ENCODE data around the gene PLAGL2. TPM values are rescaled to one million over a fixed set of nuclear protein-coding genes. Genes with fewer than 3 reads are reported as not detected.

PLAGL2 gene
- total and polyA plus RNA-seq, 2 of the 8 experiments (the other 6 are each of a cell fraction or from before 2014, with no cell fraction given), result 20.6 to 25.4 TPM

DNA sequence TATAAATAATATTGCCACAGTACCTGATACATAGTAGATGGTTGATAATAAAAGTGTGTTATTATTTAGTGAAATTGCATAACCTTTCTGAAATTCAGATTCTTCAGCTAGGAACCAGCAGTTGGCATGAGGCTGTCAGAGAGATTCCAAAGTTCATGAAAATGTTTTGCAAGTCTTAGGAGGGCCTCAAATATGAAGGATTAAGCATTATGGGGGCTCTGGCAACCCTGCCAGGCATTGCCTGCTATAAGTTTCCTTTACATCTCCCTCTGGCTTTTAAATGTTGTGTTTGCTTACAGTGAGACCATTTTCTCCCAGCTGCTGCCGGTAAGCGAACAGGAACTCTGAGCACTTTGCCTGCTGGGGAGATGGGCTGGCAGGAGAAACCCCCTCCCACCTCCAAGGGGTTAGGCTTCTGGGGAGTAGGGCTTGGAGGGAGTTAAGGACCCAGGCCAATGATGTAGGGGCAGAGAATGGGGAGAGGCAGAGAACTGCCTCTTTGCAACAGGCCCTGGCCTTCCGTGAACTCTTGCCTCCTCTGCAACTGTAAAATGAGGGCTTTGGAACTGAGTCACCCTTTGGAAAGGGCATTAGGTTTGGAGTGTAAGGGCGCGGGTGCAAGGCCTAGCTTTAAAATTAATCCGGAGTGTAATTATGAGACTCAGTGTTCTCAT is 36.7 kb upstream of the PLAGL2 start:
- no peak overlapping the region for H4K91ac ChIP-seq (replicated peaks; ENCODE audit: insufficient read length, low read length)
- POLR2A ChIA-PET (ENCODE audit: partially characterized antibody), result no interaction called here

More for the DNA sequence above, 36.7 kb upstream of the PLAGL2 start:
- H3K27me3 ChIP-seq (replicated peaks in 1 of 4; ENCODE audit: control insufficient read depth in 3 of 4, extremely low read depth in 1 of 4, insufficient read depth in 3 of 4, low read length in 3 of 4), result no peaks in the 10 kb centered on the region
- peaks cover 0 to 4% (median 3%) of the 10 kb centered on the region in 4 experiments; a peak in 4 of 7 replicates for H3K4me1 ChIP-seq (replicated peaks in 1 of 4; ENCODE audit: control insufficient read depth in 3 of 4, insufficient read depth in 4 of 4, low read length in 3 of 4)
- H3K4me3 ChIP-seq (ENCODE audit: extremely low read depth in 1 of 4, insufficient read depth in 2 of 4, low read depth in 3 of 4, low read length in 4 of 4), result no peak overlapping the region
- no peaks in the 10 kb centered on the region for H3K79me2 ChIP-seq (ENCODE audit: control insufficient read depth in 1 of 2, insufficient read depth in 2 of 2, low read length in 2 of 2)
- H3K56ac ChIP-seq (replicated peaks; ENCODE audit: insufficient read length, low read depth, low read length), result no peak overlapping the region
- no peak overlapping the region for H3K9ac ChIP-seq (replicated peaks in 1 of 4; ENCODE audit: extremely low read depth in 1 of 4, low read depth in 3 of 4, low read length in 3 of 4)
- no peak overlapping the region for H3K4ac ChIP-seq (replicated peaks; ENCODE audit: insufficient read length, low read depth, low read length)
- H3K36me3 ChIP-seq (ENCODE audit: control insufficient read depth in 2 of 4, insufficient read depth in 4 of 4, low read length in 3 of 4), result no peaks in the 10 kb centered on the region
- 86% methylated on average over 6 of the region's 6 CpGs; no CpG with 5 or more reads in 1 of the 2 experiments for WGBS, 2 experiments (ENCODE audit: extremely low coverage in 1 of 2, insufficient coverage in 1 of 2, insufficient read length in 1 of 2, insufficient replicate concordance in 2 of 2, low coverage in 1 of 2, low lambda C conversion rate in 2 of 2, missing lambda C conversion rate in 1 of 2)
- no peak overlapping the region for H3K23ac ChIP-seq (ENCODE audit: insufficient read length)
- H2BK120ac ChIP-seq (replicated peaks; ENCODE audit: low read depth, low read length), result no peak overlapping the region
- no peak overlapping the region for H2BK20ac ChIP-seq (ENCODE audit: low read length)
- H3K9me3 ChIP-seq (ENCODE audit: insufficient read depth in 2 of 2, low read depth in 1 of 2, low read length in 1 of 2), result peaks cover 0 to 3% of the 10 kb centered on the region in 2 experiments; a peak in 2 of 4 replicates
- no peak overlapping the region for H3K27ac ChIP-seq (ENCODE audit: low read depth, low read length)
- no peaks in the 10 kb centered on the region for H3K79me1 ChIP-seq (ENCODE audit: low read depth, low read length)
- no peaks in the 10 kb centered on the region for H4K20me1 ChIP-seq (replicated peaks in 1 of 2; ENCODE audit: control insufficient read depth in 1 of 2, insufficient read depth in 2 of 2, low read length in 2 of 2)
- H3K23me2 ChIP-seq (ENCODE audit: low read depth, low read length), result no peaks in the 10 kb centered on the region
- H3K4me2 ChIP-seq (ENCODE audit: insufficient read depth in 1 of 2, low read depth in 2 of 2, low read length in 2 of 2), result no peak overlapping the region
- DNase-seq (ENCODE audit: low read depth in 1 of 2, low spot score in 2 of 2) (no peak), FAIRE-seq (no peak)
- no peak overlapping the region for H2AK5ac ChIP-seq (ENCODE audit: low read depth, low read length)
- no peak overlapping the region for H2BK15ac ChIP-seq (ENCODE audit: low read length)
- H4K8ac ChIP-seq (ENCODE audit: extremely low read depth, insufficient read depth, low read length), result peak overlapping the region; percentile 73; the same call in 1 of the 2 replicates
- no peak overlapping the region for H4K5ac ChIP-seq (ENCODE audit: insufficient read length, low read depth, low read length)
- H3K14ac ChIP-seq (ENCODE audit: insufficient read length), result no peak overlapping the region
- CTCF ChIA-PET (ENCODE audit: partially characterized antibody), result interaction anchor here (1.0 kb wide), 1 partner anchor 153 kb away, joined by 3 read pairs; no protein-coding TSS in a partner anchor
- no peak overlapping the region for H2AFZ ChIP-seq (ENCODE audit: low read length)
- H3K18ac ChIP-seq (ENCODE audit: extremely low read depth, low read length), result no peak overlapping the region
- TF ChIP-seq SP2 (IDR thresholded peaks at IDR 0.05; ENCODE audit: low read length) (no peak), BCL11A (IDR thresholded peaks at IDR 0.05; ENCODE audit: low read depth in 2 of 2, low read length in 2 of 2) (no peak), RBBP5 (IDR thresholded peaks at IDR 0.05; ENCODE audit: borderline replicate concordance, low read depth, low read length) (no peak)
- no peak overlapping the region for H2BK12ac ChIP-seq (ENCODE audit: low read depth, low read length)
- no peak overlapping the region for H2BK5ac ChIP-seq (ENCODE audit: low read depth, low read length)

Measured in H1 (cell line).